Thoracic aorta (tissue), 2 donors: ENCODE data around the gene LDLR. TPM values are rescaled to one million over a fixed set of nuclear protein-coding genes. Genes with fewer than 3 reads are reported as not detected.

ENCODE experiments used
- ATAC-seq: fragments of 150-250 bp; one replicate; pipeline ENCODE4 v1.8.0; 2017; ENCODE audit warnings: low read depth; ENCODE audit not compliant: insufficient number of reproducible peaks, low FRiP score
- DNase-seq: peaks from one replicate; pipeline ENCODE4 v3.0.0-alpha.2; 2020; ENCODE audit warnings: low spot score
- H3K27ac ChIP-seq, 2 donors: fragments of 200-600 bp; sonication (generic); 1 replicate in 1 of 2; 2 replicates in 1 of 2; pipeline ENCODE4 v1.5.1; 2016; ENCODE audit warnings: mild to moderate bottlenecking in 2 of 2, moderate library complexity in 2 of 2
- H3K27me3 ChIP-seq: fragments of 200-600 bp; sonication (generic); replicated peaks from 2 replicates; pipeline ENCODE4 v1.6.0; 2016; ENCODE audit warnings: mild to moderate bottlenecking; ENCODE audit not compliant: insufficient read depth
- H3K36me3 ChIP-seq: fragments of 200-600 bp; sonication (generic); one replicate; pipeline ENCODE4 v1.5.1; 2016
- H3K4me1 ChIP-seq, 2 donors: fragments of 200-600 bp; sonication (generic); 1 replicate in 1 of 2; 2 replicates in 1 of 2; pipeline versions ENCODE4 v1.5.1 to v1.6.0; 2016; ENCODE audit warnings: low read depth in 2 of 2, mild to moderate bottlenecking in 1 of 2; ENCODE audit not compliant: control insufficient read depth in 1 of 2
- H3K4me3 ChIP-seq: fragments of 200-600 bp; sonication (generic); 2 replicates; pipeline ENCODE4 v1.5.1; 2016; ENCODE audit warnings: mild to moderate bottlenecking
- H3K9me3 ChIP-seq: fragments of 200-600 bp; sonication (generic); 2 replicates; pipeline ENCODE4 v1.5.1; 2016
- CTCF ChIP-seq: fragments of 200-600 bp; sonication (generic); IDR thresholded peaks from one replicate; pipeline ENCODE4 v1.5.1; 2019; ENCODE audit warnings: antibody characterized with exemption
- total RNA-seq, 2 donors: library from RNA; depleted of rRNA; stranded (reverse); fragments of >200 nt; gene quantifications; one replicate each; pipeline versions ENCODE4 v1.1.0 to v1.2.3, GENCODE V29; 2016

The LDLR gene
- total RNA-seq, 2 donors from 2014 or later, result 39.8 to 108 TPM

GRCh38 chr19:11054628-11055027 lies 34.6 kb upstream of the LDLR start:
- Histone ChIP-seq H3K36me3 (peaks cover 20% of the 10 kb centered on the region), H3K27ac (no peak overlapping the region), H3K4me1 (no peaks in the 10 kb centered on the region), H3K4me3 (no peak overlapping the region), H3K27me3 (no peaks in the 10 kb centered on the region), H3K9me3 (no peaks in the 10 kb centered on the region)
- no peak for ATAC-seq
- TF ChIP-seq CTCF, result no peak
- no peak for DNase-seq

- H3K36me3 ChIP-seq, result peaks cover 28% of the 10 kb centered on the region
- no peak for ATAC-seq
These were observed 30.8 kb upstream of the LDLR start for GRCh38 chr19:11058246-11059030.

GRCh38 chr19:11059511-11060358 lies 29.5 kb upstream of the LDLR start:
- peaks cover 26% of the 10 kb centered on the region for H3K36me3 ChIP-seq
- peaks cover 0 to 3% of the 10 kb centered on the region in 2 donors for H3K4me1 ChIP-seq
- no peak overlapping the region for H3K4me3 ChIP-seq
- no peaks in the 10 kb centered on the region for H3K9me3 ChIP-seq
- ATAC-seq (no peak), DNase-seq (no peak)
- no peaks in the 10 kb centered on the region for H3K27me3 ChIP-seq
- TF ChIP-seq CTCF, result no peak
- H3K27ac ChIP-seq, result no peak overlapping the region

More at GRCh38 chr19:11058246-11059030, 30.8 kb upstream of the LDLR start:
- Histone ChIP-seq H3K27me3 (no peaks in the 10 kb centered on the region), H3K4me3 (no peak overlapping the region), H3K9me3 (no peaks in the 10 kb centered on the region), H3K4me1 (peaks cover 0 to 3% of the 10 kb centered on the region in 2 donors), H3K27ac (no peak overlapping the region)
- DNase-seq, result no peak
- no peak for TF ChIP-seq CTCF

- ATAC-seq (no peak), DNase-seq (no peak)
These were observed 27.3 kb upstream of the LDLR start for GRCh38 chr19:11061952-11062351.

More at GRCh38 chr19:11061952-11062351, 27.3 kb upstream of the LDLR start:
- Histone ChIP-seq H3K9me3 (no peaks in the 10 kb centered on the region), H3K4me3 (no peak overlapping the region), H3K27me3 (no peaks in the 10 kb centered on the region), H3K36me3 (peaks cover 19% of the 10 kb centered on the region), H3K4me1 (peaks cover 0 to 3% of the 10 kb centered on the region in 2 donors), H3K27ac (no peak overlapping the region)
- TF ChIP-seq CTCF, result no peak
